Mesenteric fat pad (tissue), 1 donor: Measurements from ENCODE around the gene SIGLEC11. TPM values are rescaled to one million over a fixed set of nuclear protein-coding genes. Genes with fewer than 3 reads are reported as not detected.
"Not testable (repeated sequence)": the region's sequence is repeated elsewhere in the genome, so short reads cannot be mapped to it uniquely, and the experiment has no call there.

Source experiments
- DNase-seq: peaks from one replicate; pipeline ENCODE4 v3.0.0-alpha.2; 2020; ENCODE audit warnings: low spot score
- total RNA-seq: library from RNA; stranded (reverse); fragmentation: NEBNext Ultra II Directional; extraction: Animal tissue kit (Norgen Biotek cat#: 25700); gene quantifications from one replicate; pipeline ENCODE4 v1.2.1, GENCODE V29; 2021
- donor health status: DM: yes; HTN: yes; CAD: no.

The SIGLEC11 gene
- total RNA-seq, 1 donor from 2014 or later, result 3.0 TPM

DNA sequence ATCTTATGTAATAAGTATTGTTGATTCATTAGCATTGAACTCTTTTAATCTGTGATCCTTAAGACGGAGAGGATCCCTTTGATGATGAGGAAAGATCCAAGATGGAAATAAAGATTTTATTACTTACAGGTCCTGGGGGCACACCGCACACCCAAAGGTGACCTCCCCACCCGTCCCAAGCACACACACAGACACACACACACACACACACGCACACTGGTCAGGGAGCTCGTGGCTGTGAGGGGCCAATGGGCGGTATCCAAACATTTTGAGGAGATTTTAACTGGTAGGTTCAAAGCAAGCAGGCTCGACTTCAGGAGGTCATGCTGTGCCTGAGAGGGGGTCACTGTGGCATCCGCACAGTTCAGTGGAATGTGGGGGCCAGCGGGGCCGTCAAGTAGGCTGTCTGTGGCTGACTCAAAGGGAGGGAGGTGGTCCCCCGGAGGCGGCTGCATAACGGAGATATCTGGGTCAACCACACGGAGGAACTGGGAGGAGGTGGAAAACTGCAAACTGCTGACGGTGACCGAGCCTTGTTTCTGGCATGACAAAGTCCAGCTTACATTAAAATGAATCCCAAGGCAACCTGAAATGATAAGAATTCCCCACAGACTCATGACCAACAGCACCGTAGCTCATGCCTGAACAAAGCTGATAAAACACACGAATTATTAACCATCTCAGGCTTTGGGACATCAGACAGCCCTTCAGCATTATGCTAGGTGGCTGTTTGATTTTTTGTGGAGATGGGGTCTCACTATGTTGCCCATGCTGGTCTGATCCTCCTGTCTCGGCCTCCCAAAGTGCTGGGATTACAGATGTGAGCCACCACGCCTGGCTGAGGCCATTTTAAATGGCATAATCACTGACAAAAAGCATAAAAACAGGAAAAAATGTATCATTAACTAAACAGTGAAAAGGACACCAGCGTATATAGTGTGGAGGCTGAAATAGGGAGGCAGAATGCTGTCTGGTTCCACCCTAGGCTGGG is 20.9 kb upstream of the SIGLEC11 start:
- no peak for DNase-seq

GRCh38 chr19:49978324-49978723 is 17.4 kb upstream of the SIGLEC11 start:
- no peak for DNase-seq

DNA sequence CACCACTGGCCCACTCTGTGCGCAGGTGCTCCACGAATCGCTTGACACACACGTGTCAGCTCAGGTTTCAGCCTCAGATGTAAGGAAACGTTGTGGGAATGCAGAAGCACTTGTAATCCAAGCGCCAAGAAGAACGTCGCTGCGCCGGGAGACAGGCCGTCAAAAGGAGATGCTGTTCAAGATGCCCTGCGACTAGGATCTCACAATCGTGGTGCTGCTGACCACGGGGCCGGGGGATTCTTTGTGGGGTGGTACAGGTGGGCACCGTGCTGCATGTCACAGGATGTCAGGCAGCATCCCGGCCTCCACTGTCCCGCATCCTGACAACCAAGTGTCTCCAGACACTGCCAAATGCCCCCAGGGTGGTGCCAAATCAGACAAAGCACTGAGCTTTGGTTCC is 16.9 kb upstream of the SIGLEC11 start:
- DNase-seq, result no peak

DNA sequence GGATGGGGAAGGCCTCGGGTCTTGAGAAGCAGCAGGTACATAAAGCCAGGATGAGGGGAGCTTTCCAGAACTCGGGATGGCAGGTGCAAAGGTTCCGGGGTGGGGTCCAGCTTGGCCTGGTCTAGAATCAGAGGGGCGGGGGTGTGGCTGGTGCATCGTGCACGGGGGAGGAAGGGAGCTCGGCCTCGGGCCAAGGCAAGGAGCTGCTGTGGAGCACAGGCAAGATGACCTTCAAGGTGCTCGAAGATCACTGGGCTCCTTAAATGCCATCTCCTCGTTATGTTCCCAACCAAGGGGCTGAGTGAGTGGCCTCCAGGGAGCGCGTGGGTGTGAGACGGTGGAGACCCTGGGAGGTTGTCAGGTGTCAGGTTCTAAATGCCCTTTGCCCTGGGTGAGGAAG is 16.1 kb upstream of the SIGLEC11 start:
- DNase-seq, result no peak

DNA sequence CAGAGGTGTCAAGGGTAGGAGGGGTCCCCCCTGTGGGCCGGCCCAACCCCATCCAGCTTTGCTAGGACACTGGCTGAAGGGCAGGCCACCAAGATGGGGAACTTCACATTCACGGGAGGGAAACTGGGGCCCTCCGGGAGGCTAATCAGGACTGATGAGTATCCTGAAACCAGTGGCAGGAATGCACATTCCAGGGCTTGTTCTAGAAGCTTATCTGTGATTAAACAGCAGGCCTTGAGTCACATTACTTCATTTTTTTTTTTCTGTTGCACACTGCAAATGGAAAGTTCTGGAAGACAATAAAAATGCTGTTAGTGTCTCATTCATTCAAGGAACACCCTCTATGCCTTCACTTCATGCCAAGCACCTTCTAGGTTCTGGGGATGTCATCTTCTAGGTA is 15.5 kb upstream of the SIGLEC11 start:
- no peak for DNase-seq

DNA sequence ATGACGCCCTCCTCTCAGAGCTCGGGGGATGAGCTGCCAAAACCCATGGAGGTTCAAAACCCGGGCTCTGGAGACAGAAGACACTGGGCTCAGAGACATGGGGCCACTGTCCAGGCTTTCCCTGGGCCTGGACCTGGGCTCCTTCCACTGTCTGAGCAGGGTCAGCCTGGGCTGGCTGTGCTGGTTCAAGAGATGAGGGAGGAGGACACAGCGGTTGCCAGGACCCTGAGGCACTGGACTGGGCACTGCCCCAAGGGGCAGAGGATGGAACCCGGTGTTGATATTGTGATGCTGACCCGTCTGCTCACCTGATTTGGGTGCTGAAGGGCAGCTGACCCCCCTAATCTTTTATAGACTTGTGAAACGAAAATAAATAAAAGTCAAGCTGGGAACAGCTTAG is 14.1 kb upstream of the SIGLEC11 start:
- DNase-seq, result no peak

- DNase-seq, result no peak
Observed at GRCh38 chr19:49973987-49974386, 13.0 kb upstream of the SIGLEC11 start.

DNA sequence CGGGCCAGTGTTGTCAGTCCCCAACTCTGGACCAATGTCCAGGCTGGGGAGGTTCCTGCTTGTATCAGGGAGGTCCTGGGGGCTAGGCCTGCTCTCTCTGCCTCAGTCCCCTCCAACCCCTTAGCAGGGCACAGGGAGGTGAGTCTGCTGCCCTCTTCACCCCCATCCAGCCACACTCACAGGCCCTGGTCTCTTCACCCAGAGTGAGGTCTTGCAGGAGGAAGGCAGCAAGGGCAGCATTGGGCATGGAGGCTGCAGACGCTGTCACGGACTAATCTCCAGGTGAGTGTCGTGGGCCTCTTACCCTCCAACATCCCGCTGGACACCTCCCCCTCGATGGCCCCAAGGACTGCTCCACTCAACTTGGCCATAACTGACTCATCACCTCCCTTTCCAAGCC is 11.9 kb upstream of the SIGLEC11 start:
- no peak for DNase-seq

DNA sequence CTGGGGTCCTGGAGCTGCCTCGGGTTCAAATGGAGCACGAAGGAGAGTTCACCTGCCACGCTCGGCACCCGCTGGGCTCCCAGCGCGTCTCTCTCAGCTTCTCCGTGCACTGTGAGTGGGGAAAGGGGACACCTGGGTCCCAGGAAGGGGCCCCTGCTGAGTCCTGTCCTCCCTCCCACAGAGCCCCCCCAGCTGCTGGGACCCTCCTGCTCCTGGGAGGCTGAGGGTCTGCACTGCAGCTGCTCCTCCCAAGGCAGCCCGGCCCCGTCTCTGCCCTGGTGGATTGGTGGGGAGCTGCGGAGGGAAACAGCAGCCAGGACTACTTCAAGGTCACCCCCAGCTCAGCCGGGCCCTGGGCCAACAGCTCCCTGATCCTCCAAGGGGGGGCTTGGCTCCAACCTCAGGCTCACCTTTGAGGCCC is 11.0 kb upstream of the SIGLEC11 start:
- no peak for DNase-seq

DNA sequence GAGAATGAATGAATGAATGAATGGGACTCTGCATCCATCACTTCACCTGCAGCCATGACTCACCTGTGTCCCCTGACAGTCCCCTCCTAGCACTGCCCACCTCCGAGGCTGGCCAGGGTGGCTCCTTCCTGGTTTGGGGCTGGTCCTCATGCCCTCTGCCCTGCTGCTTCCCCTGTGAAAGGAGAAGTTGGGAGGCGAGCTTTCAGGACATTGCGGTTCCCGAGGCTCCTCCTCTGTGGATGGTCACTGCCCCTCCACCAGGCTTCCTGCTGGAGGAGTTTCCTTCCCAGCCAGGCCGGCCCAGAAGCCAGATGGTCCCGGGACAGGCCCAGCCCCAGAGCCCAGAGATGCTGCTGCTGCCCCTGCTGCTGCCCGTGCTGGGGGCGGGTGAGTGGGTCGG is 8.4 kb upstream of the SIGLEC11 start:
- DNase-seq, result not testable (repeated sequence)

GRCh38 chr19:49968279-49968922 is 7.4 kb upstream of the SIGLEC11 start:
- DNase-seq, result no peak

GRCh38 chr19:49959892-49960291 is 1.1 kb downstream of the SIGLEC11 start:
- DNase-seq, result not testable (repeated sequence)

GRCh38 chr19:49958596-49958995 is 2.4 kb downstream of the SIGLEC11 start:
- not testable (repeated sequence) for DNase-seq

DNA sequence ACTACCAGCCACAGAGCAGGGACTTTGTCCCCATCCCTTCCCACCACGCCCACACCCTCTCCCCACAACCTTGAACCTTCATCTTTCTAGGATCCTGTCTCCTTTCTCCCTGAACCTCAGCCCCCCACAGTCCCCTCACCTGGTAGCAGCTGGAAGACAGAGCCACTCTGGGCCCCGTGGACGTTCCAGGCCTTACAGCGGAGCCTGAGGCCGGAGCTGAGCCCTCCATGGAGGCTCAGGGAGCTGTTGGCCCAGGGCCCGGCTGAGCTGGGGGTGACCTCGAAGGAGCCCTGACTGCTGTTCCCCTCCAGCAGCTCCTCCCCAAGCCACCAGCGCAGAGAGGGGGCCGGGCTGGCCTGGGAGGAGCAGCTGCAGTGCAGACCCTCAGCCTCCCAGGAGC is 2.8 kb downstream of the SIGLEC11 start:
- DNase-seq, result not testable (repeated sequence)

DNA sequence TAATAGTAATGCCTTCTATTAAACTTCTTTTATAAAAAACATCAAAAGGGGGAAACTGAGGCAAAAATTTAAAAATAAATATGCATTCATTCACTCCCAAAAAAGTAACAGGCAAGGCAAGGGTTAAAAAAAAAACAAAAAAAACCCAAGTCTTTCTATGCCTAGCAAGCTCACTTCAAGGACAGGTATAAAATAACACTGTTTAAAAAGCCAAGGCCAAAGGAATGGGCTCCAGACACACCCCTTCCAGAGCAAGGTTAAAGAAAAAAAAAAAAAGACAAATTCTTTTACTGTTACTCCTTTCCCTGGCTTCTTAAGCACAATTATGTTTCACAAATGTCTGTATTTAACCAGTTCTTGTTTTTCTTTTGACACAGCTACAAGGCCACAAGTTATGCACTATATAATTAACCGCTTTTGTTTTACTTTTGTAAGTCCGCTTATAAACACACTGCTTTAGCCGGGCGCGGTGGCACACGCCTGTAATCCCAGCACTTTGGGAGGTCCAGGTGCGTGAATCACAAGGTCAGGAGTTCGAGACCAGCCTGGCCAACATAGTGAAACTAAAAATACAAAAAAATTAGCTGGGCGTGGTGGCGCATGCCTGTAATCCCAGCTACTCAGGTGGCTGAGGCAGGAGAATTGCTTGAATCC is 3.6 kb downstream of the SIGLEC11 start:
- no peak for DNase-seq

- no peak for DNase-seq
Observed at GRCh38 chr19:49956115-49956495, 4.9 kb downstream of the SIGLEC11 start.

GRCh38 chr19:49954933-49955332 is 6.0 kb downstream of the SIGLEC11 start:
- no peak for DNase-seq

DNA sequence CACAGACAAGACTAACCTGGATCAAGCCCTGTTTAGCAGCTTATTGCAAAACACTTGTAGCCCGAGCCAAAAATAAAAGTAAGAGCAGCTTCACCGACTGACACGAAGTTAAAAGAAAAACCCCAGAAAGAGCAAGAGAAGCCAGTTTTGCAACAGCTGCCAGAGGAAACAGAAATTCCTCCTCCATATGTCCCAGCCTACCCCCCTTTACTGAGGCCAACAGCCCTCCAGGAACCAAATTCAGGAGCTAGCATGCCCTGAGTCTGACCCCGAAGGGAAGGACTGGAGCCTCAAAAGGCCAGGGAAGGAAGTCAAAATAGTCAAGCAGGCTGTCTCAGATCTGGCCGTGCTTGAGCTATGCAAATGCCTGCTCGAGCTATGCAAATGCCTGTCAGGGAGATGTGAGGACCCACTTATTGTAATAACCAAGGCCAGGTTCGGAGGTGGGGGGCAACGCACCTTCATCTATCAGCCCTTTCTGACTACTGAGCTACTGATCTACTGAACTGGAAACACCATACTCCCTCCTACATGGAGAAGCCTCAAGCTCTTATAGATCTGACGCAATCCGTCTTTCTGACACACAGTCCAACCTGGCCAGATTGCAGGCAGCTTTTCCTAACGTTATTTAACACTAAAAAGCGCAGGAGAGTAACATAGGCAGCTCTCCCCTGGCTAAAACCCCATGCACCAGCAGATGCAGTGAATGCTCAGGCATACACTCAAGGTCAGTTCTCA is 6.7 kb downstream of the SIGLEC11 start:
- no peak for DNase-seq

DNA sequence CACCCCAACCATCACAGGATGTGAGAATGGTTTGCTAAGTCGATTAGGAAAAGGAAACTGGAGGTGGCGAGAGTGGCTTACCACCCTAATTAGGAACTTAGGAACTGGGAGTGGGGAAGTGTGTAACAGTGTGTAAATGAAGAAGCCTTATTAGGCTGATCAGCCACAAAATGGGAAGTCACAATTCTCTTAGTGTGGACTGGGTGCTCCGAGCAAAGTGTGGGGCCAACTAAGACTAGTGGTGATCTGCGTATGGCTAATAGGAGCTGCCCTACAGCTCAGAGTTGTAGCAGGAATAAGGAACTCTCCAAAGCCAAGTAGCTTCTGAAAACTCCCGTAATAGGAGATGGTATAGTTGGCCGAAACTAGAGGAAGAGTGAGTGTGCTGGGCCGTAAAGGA is 7.6 kb downstream of the SIGLEC11 start:
- no peak for DNase-seq

- DNase-seq, result no peak
Observed at GRCh38 chr19:49952906-49953305, 8.1 kb downstream of the SIGLEC11 start.

GRCh38 chr19:49952479-49952836 is 8.5 kb downstream of the SIGLEC11 start:
- no peak for DNase-seq
